Suprapubic skin (tissue), 4 donors: Measurements from ENCODE around the gene MEF2A. TPM values are rescaled to one million over a fixed set of nuclear protein-coding genes. Genes with fewer than 3 reads are reported as not detected.
"Not testable (repeated sequence)": the region's sequence is repeated elsewhere in the genome, so short reads cannot be mapped to it uniquely, and the experiment has no call there.

ENCODE experiments used
- DNase-seq, 2 donors: peaks; one replicate each; pipeline ENCODE4 v3.0.0-alpha.2; 2019; ENCODE audit warnings: low spot score in 2 of 2
- H3K27ac ChIP-seq: fragments of 200-600 bp; sonication (generic); one replicate; pipeline ENCODE4 v1.5.1; 2019
- H3K27me3 ChIP-seq: fragments of 200-600 bp; sonication (generic); one replicate; pipeline ENCODE4 v1.5.1; 2019
- H3K36me3 ChIP-seq: fragments of 200-600 bp; sonication (generic); one replicate; pipeline ENCODE4 v1.5.1; 2019
- H3K4me1 ChIP-seq: fragments of 200-600 bp; sonication (generic); one replicate; pipeline ENCODE4 v1.5.1; 2019
- H3K4me3 ChIP-seq: fragments of 200-600 bp; sonication (generic); one replicate; pipeline ENCODE4 v1.5.1; 2019; ENCODE audit warnings: mild to moderate bottlenecking
- H3K9me3 ChIP-seq: fragments of 200-600 bp; sonication (generic); one replicate; pipeline ENCODE4 v1.5.1; 2019
- EP300 ChIP-seq: sonication (generic); formaldehyde crosslinking; IDR thresholded peaks from one replicate; pipeline ENCODE4 v1.6.1; 2017; ENCODE audit warnings: antibody characterized with exemption
- POLR2A ChIP-seq, 2 donors: fragments of 450-650 bp; IDR thresholded peaks; one replicate each; pipeline ENCODE4 v1.6.1; 2017; ENCODE audit warnings: antibody characterized with exemption in 2 of 2, mild to moderate bottlenecking in 2 of 2, moderate library complexity in 2 of 2
- POLR2AphosphoS5 ChIP-seq, 3 donors: sonication (generic); formaldehyde crosslinking; IDR thresholded peaks; one replicate each; pipeline ENCODE4 v1.6.1; 2017; ENCODE audit warnings: antibody characterized with exemption in 3 of 3
- WGBS: methylation state at CpG from one replicate; pipeline ENCODE4 v1.1.5; 2018; 5-methylcytosine and 5-hydroxymethylcytosine counted together
- total RNA-seq, 4 donors: library from RNA; depleted of rRNA; stranded (reverse); fragments of >200 nt; gene quantifications; one replicate each; pipeline ENCODE4 v1.1.0, GENCODE V29; 2016
- TF ChIP-seq, protein P1 (sequence below), 2 donors: fragments of 200-600 bp in 1 of 2; fragments of 450-650 bp in 1 of 2; sonication (generic) in 1 of 2; IDR thresholded peaks; one replicate each; pipeline ENCODE4 v1.5.1; 2016 to 2019; ENCODE audit warnings: antibody characterized with exemption in 2 of 2, mild to moderate bottlenecking in 1 of 2, moderate library complexity in 1 of 2

Gene MEF2A
- 100 to 1,000 TPM in 1 of 4 donors, 10 to 100 TPM in 3; 70.1 to 222 (median 78.8) TPM for total RNA-seq

DNA sequence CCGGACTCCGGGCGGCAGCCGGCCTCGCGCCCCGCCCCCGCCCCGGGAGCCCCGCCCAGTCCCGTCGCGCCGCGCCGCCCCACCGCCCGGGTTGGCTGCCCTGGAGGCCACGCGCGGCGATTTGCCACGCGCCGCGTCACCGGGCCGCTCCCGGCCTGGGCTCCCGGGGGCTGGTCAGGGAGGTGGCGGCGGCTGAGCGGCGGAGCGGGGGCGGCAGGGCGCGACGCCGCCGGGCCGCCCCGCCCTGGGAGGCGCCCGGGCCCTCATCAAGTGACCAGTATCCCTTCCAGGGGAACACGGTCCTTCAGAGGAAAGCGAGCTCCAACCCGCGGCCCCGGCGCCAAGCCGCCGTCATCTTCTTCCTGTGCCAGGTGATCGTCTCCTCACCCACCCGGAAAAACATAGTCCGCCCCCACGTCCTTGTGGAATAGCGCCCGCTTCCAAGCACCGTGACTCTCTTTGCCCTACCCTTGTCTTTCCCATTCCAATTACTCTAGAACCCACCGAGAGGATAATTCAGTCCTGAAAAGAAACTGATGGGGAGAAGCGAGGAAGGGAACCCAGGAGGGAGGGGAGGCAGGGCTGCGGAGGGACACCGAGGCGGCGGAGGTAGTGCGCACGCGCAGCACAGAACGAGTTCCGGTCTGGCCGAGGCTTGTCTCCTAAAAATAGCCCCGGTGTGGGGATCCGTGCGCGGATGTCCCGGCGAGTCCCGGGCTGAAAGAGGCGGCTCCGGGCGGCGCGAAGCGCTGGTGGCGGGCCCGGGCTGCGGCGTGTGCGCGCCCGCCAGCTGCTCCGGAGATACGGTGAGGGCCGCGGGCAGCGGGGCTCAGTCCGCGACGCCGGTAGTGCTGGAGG is at the start of gene MEF2A:
Gene MEF2A, plus strand, starts transcription at position 686 of the 858 bp plus-strand sequence. CDS start 67,136 bp downstream, outside the sequence.
- no peaks in the 10 kb centered on the region for H3K36me3 ChIP-seq
- H3K27me3 ChIP-seq = no peaks in the 10 kb centered on the region
- H3K4me1 ChIP-seq = peaks cover 36% of the 10 kb centered on the region
- TF ChIP-seq POLR2A (IDR thresholded peaks at IDR 0.05) (peak in 1 of 2 donors; percentile 83), POLR2AphosphoS5 (IDR thresholded peaks at IDR 0.05) (peak in 2 of 3 donors; percentile 86 to 96)
- TF ChIP-seq, protein P1, sequence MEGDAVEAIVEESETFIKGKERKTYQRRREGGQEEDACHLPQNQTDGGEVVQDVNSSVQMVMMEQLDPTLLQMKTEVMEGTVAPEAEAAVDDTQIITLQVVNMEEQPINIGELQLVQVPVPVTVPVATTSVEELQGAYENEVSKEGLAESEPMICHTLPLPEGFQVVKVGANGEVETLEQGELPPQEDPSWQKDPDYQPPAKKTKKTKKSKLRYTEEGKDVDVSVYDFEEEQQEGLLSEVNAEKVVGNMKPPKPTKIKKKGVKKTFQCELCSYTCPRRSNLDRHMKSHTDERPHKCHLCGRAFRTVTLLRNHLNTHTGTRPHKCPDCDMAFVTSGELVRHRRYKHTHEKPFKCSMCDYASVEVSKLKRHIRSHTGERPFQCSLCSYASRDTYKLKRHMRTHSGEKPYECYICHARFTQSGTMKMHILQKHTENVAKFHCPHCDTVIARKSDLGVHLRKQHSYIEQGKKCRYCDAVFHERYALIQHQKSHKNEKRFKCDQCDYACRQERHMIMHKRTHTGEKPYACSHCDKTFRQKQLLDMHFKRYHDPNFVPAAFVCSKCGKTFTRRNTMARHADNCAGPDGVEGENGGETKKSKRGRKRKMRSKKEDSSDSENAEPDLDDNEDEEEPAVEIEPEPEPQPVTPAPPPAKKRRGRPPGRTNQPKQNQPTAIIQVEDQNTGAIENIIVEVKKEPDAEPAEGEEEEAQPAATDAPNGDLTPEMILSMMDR (IDR thresholded peaks at IDR 0.05) = no peak
- WGBS = under 1% methylated on average over 44 of the region's 101 CpGs
- peak; percentile 97 for DNase-seq
- peak within 1 kb of the TSS; percentile 93 for H3K4me3 ChIP-seq
- peak within 1 kb of the TSS; percentile 99 for H3K27ac ChIP-seq
- H3K9me3 ChIP-seq = no peaks in the 10 kb centered on the region

DNA sequence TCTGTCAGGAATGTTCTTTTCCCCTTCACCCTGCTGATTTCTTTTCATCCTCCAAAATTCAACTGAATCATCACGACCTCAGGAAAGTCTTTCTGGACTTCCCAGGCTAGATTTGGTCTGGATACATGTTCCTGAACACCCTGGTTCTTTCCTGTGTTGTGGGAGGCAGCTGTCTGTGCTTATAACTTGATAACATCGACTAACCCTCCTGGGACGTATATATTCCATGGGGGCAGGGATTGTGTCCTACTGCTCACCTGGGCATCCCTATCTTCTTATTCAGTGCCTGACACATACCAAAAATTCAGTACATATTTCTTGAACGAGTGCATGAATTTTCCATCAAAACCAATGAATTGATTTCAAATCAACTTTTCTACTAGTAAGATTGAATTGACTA is 47.6 kb upstream of the MEF2A start:
- no peaks in the 10 kb centered on the region for H3K4me1 ChIP-seq
- no peaks in the 10 kb centered on the region for H3K36me3 ChIP-seq
- no peak overlapping the region for H3K27ac ChIP-seq
- no peak overlapping the region for H3K4me3 ChIP-seq
- H3K27me3 ChIP-seq = no peaks in the 10 kb centered on the region
- no peaks in the 10 kb centered on the region for H3K9me3 ChIP-seq
- DNase-seq = no peak
- WGBS = 84% methylated on average over 4 of the region's 4 CpGs
- TF ChIP-seq POLR2A (IDR thresholded peaks at IDR 0.05) (no peak), EP300 (no peak), POLR2AphosphoS5 (IDR thresholded peaks at IDR 0.05) (no peak)
- TF ChIP-seq, protein P1 (IDR thresholded peaks at IDR 0.05) = no peak

DNA sequence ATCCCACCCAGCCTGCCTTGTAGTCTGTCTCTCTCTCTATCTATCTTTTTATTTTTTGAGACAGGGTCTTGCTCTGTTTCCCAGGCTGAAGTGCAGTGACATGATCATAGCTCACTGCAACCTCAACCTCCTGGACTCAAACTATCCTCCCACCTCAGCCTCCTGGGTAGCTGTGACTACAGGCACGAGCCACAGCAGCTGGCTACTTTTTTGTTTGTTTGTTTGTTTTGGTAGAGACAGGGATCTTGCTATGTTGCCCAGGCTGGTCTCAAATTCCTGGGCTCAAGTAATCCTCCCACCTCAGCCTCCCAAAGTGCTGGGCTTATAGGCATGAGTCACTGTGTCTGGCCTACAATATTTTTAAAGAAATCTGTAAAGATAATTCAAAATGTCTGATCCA is 46.4 kb upstream of the MEF2A start:
- H3K27me3 ChIP-seq, H3K9me3 ChIP-seq, H3K27ac ChIP-seq, H3K4me3 ChIP-seq, DNase-seq, H3K36me3 ChIP-seq, H3K4me1 ChIP-seq: not testable (repeated sequence)
- WGBS = 88% methylated on average over 1 of the region's 1 CpG

DNA sequence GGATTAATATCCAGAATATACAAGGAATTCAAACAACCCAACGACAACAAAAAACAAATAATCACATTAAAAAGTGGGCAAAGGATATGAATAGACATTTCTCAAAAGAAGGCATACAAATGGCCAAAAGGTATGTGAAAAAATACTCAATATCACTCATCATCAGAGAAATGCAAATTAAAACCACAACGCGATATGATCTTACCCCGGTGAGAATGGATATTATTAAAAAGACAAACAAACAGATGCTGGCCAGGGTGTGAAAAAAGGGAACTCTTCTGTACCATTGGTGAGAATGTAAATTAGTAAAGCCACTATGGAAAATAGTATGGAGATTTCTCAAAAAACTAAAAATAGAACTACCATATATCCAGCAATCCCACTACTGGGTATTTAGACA is 43.5 kb upstream of the MEF2A start:
- no peak for DNase-seq
- H3K27ac ChIP-seq = no peak overlapping the region
- no peak overlapping the region for H3K4me3 ChIP-seq
- 91% methylated on average over 4 of the region's 4 CpGs for WGBS
- no peaks in the 10 kb centered on the region for H3K4me1 ChIP-seq
- TF ChIP-seq POLR2A (IDR thresholded peaks at IDR 0.05) = no peak
- TF ChIP-seq POLR2AphosphoS5 (IDR thresholded peaks at IDR 0.05) = no peak
- TF ChIP-seq EP300 = no peak
- TF ChIP-seq, protein P1 (IDR thresholded peaks at IDR 0.05) = no peak
- H3K9me3 ChIP-seq = no peaks in the 10 kb centered on the region
- no peaks in the 10 kb centered on the region for H3K27me3 ChIP-seq
- no peaks in the 10 kb centered on the region for H3K36me3 ChIP-seq

DNA sequence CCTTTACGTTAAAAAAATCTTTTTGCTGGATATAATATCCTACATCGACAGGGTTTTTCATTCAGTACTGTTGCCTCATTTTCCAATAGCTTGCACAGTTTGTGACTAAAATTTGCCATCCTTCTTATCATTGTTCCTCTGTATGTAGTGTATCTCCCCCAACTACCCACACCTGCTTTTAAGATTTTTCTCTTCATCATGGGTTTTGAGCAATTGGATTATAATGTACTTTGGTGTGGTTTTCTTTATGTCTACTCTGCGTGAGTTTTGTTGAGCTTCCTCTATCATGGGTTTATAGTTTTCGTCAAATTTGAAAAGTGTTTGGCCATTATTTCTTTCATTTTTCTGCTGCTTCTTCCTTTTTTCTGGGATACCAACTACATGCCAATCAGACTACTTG is 39.6 kb upstream of the MEF2A start:
- no peaks in the 10 kb centered on the region for H3K27me3 ChIP-seq
- 66% methylated on average over 4 of the region's 4 CpGs for WGBS
- H3K9me3 ChIP-seq = no peaks in the 10 kb centered on the region
- TF ChIP-seq, protein P1 (IDR thresholded peaks at IDR 0.05) = no peak
- TF ChIP-seq POLR2AphosphoS5 (IDR thresholded peaks at IDR 0.05) = no peak
- no peak for TF ChIP-seq POLR2A (IDR thresholded peaks at IDR 0.05)
- no peak for TF ChIP-seq EP300
- H3K27ac ChIP-seq = no peak overlapping the region
- no peaks in the 10 kb centered on the region for H3K36me3 ChIP-seq
- H3K4me1 ChIP-seq = no peaks in the 10 kb centered on the region
- no peak for DNase-seq
- no peak overlapping the region for H3K4me3 ChIP-seq
